Urothelium cell line (cell line): ENCODE measurements around the gene TVP23A.
"Not testable (repeated sequence)": the region's sequence is repeated elsewhere in the genome, so short reads cannot be mapped to it uniquely, and the experiment has no call there.

Experiments used
- DNase-seq: peaks from one replicate; pipeline ENCODE4 v3.0.0; 2011; ENCODE audit warnings: low spot score, mixed read lengths
- FAIRE-seq: peaks from 2 replicates; lab custom pipeline; 2011; peaks lifted over from hg19 to GRCh38; lab: Jason Lieb, UNC

The TVP23A gene

GRCh38 chr16:10806698-10807097, 11.9 kb downstream of the TVP23A start:
- no peak for DNase-seq
- FAIRE-seq: no peak

GRCh38 chr16:10805334-10805733, 13.3 kb downstream of the TVP23A start:
- DNase-seq: no peak
- FAIRE-seq: no peak

GRCh38 chr16:10799736-10800135, 18.9 kb downstream of the TVP23A start:
- DNase-seq (no peak), FAIRE-seq (no peak)

- no peak for FAIRE-seq
Measured at GRCh38 chr16:10791048-10791447, 27.5 kb downstream of the TVP23A start.

GRCh38 chr16:10788630-10789029, 30.0 kb downstream of the TVP23A start:
- FAIRE-seq, DNase-seq: not testable (repeated sequence)

More at GRCh38 chr16:10791048-10791447, 27.5 kb downstream of the TVP23A start:
- no peak for DNase-seq

- no peak for FAIRE-seq
- DNase-seq: no peak
Measured at GRCh38 chr16:10787304-10787703, 31.3 kb downstream of the TVP23A start.

GRCh38 chr16:10782628-10783027, 36.0 kb downstream of the TVP23A start:
- DNase-seq (no peak), FAIRE-seq (no peak)

- FAIRE-seq (no peak), DNase-seq (no peak)
Measured at GRCh38 chr16:10780628-10781027, 38.0 kb downstream of the TVP23A start.

- FAIRE-seq, DNase-seq: not testable (repeated sequence)
Measured at GRCh38 chr16:10779908-10780307, 38.7 kb downstream of the TVP23A start.

GRCh38 chr16:10777356-10777755, 41.2 kb downstream of the TVP23A start:
- FAIRE-seq (no peak), DNase-seq (no peak)

- not testable (repeated sequence) for DNase-seq, FAIRE-seq
Measured at GRCh38 chr16:10776923-10777322, 41.7 kb downstream of the TVP23A start.

GRCh38 chr16:10776280-10776679, 42.3 kb downstream of the TVP23A start:
- DNase-seq (no peak), FAIRE-seq (no peak)

GRCh38 chr16:10770907-10771306, 47.7 kb downstream of the TVP23A start:
- DNase-seq (no peak), FAIRE-seq (no peak)

- FAIRE-seq: no peak
- DNase-seq: no peak
Measured at GRCh38 chr16:10769381-10769780, 49.2 kb downstream of the TVP23A start.

- FAIRE-seq: no peak
- DNase-seq: no peak
Measured at GRCh38 chr16:10767127-10767526, 51.5 kb downstream of the TVP23A start.

GRCh38 chr16:10765772-10766171, 52.8 kb downstream of the TVP23A start:
- no peak for FAIRE-seq
- DNase-seq: no peak

GRCh38 chr16:10763456-10763855, 55.1 kb downstream of the TVP23A start:
- FAIRE-seq (no peak), DNase-seq (no peak)

- no peak for DNase-seq
- no peak for FAIRE-seq
Measured at GRCh38 chr16:10762336-10763016, 56.1 kb downstream of the TVP23A start.

GRCh38 chr16:10761373-10761772, 57.2 kb downstream of the TVP23A start:
- DNase-seq: no peak
- no peak for FAIRE-seq

GRCh38 chr16:10760858-10761257, 57.7 kb downstream of the TVP23A start:
- no peak for FAIRE-seq
- no peak for DNase-seq

- DNase-seq (no peak), FAIRE-seq (no peak)
Measured at GRCh38 chr16:10756574-10756973, 62.0 kb downstream of the TVP23A start.

GRCh38 chr16:10754941-10755340, 63.7 kb downstream of the TVP23A start:
- DNase-seq (peak; percentile 46), FAIRE-seq (no peak)

- DNase-seq (no peak), FAIRE-seq (no peak)
Measured at GRCh38 chr16:10753670-10754069, 64.9 kb downstream of the TVP23A start.
